Ascending aorta (tissue), 2 donors: ENCODE results near the gene R3HDM1. TPM values are rescaled to one million over a fixed set of nuclear protein-coding genes. Genes with fewer than 3 reads are reported as not detected.

Experiments used
- DNase-seq, 2 donors: peaks; one replicate each; pipeline ENCODE4 v3.0.0-alpha.2; 2019; ENCODE audit warnings: low spot score in 2 of 2
- H3K27ac ChIP-seq, 2 donors: fragments of 200-600 bp; sonication (generic); one replicate each; pipeline ENCODE4 v1.5.1; 2016 to 2017; ENCODE audit warnings: mild to moderate bottlenecking in 1 of 2
- H3K27me3 ChIP-seq: fragments of 200-600 bp; sonication (generic); one replicate; pipeline ENCODE4 v1.5.1; 2017
- H3K36me3 ChIP-seq, 2 donors: fragments of 200-600 bp; sonication (generic); one replicate each; pipeline ENCODE4 v1.5.1; 2016
- H3K4me1 ChIP-seq, 2 donors: fragments of 200-600 bp; sonication (generic); one replicate each; pipeline ENCODE4 v1.5.1; 2016 to 2017; ENCODE audit warnings: mild to moderate bottlenecking in 1 of 2
- H3K4me3 ChIP-seq, 2 donors: fragments of 200-600 bp; sonication (generic); one replicate each; pipeline ENCODE4 v1.5.1; 2016 to 2017; ENCODE audit warnings: mild to moderate bottlenecking in 1 of 2
- H3K9me3 ChIP-seq, 2 donors: fragments of 200-600 bp; sonication (generic); one replicate each; pipeline ENCODE4 v1.5.1; 2016
- CTCF ChIP-seq, 3 experiments: fragments of 200-600 bp in 2 of 3; fragments of 450-650 bp in 1 of 3; sonication (generic) in 2 of 3; IDR thresholded peaks; one replicate each; pipeline ENCODE4 v1.5.1; 2016 to 2019; ENCODE audit warnings: antibody characterized with exemption in 3 of 3, mild to moderate bottlenecking in 1 of 3, moderate library complexity in 1 of 3
- intact Hi-C: fragments of 100-400 bp; cut with DNase I; formaldehyde crosslinking; loops from one replicate; pipeline ENCODE4 v1.15.1; 2023
- total RNA-seq: library from RNA; depleted of rRNA; stranded (reverse); fragments of >200 nt; gene quantifications from one replicate; pipeline ENCODE4 v1.1.0, GENCODE V29; 2016

Gene R3HDM1
- total RNA-seq, 1 donor from 2014 or later, result 5.0 TPM

GRCh38 chr2:135685361-135685760, 154.1 kb downstream of the R3HDM1 start:
- Histone ChIP-seq H3K27ac (no peak overlapping the region), H3K4me1 (no peaks in the 10 kb centered on the region), H3K36me3 (peaks cover under 1 to 3% of the 10 kb centered on the region in 2 donors), H3K4me3 (no peak overlapping the region), H3K27me3 (no peaks in the 10 kb centered on the region), H3K9me3 (no peaks in the 10 kb centered on the region)
- no peak for DNase-seq
- TF ChIP-seq CTCF (IDR thresholded peaks at IDR 0.05), result no peak
- intact Hi-C loops, result no loop called here

GRCh38 chr2:135688978-135689377, 157.7 kb downstream of the R3HDM1 start:
- DNase-seq, result no peak
- no peak overlapping the region for H3K27ac ChIP-seq
- intact Hi-C loops, result no loop called here
- H3K4me3 ChIP-seq, result no peak overlapping the region
- no peaks in the 10 kb centered on the region for H3K4me1 ChIP-seq
- H3K9me3 ChIP-seq, result no peaks in the 10 kb centered on the region
- H3K27me3 ChIP-seq, result no peaks in the 10 kb centered on the region
- TF ChIP-seq CTCF (IDR thresholded peaks at IDR 0.05), result no peak
- no peaks in the 10 kb centered on the region for H3K36me3 ChIP-seq

GRCh38 chr2:135689679-135690078, 158.4 kb downstream of the R3HDM1 start:
- Histone ChIP-seq H3K4me1 (no peaks in the 10 kb centered on the region), H3K36me3 (no peaks in the 10 kb centered on the region), H3K27ac (no peak overlapping the region), H3K4me3 (no peak overlapping the region), H3K9me3 (no peaks in the 10 kb centered on the region), H3K27me3 (no peaks in the 10 kb centered on the region)
- intact Hi-C loops, result no loop called here
- no peak for TF ChIP-seq CTCF (IDR thresholded peaks at IDR 0.05)
- no peak for DNase-seq

GRCh38 chr2:135694711-135695110, 163.4 kb downstream of the R3HDM1 start:
- no peaks in the 10 kb centered on the region for H3K27me3 ChIP-seq
- no peaks in the 10 kb centered on the region for H3K9me3 ChIP-seq
- intact Hi-C loops, result no loop called here
- no peak overlapping the region for H3K27ac ChIP-seq
- TF ChIP-seq CTCF (IDR thresholded peaks at IDR 0.05), result no peak
- no peak overlapping the region for H3K4me3 ChIP-seq
- H3K4me1 ChIP-seq, result no peaks in the 10 kb centered on the region
- H3K36me3 ChIP-seq, result no peaks in the 10 kb centered on the region
- no peak for DNase-seq

GRCh38 chr2:135698838-135699237, 167.6 kb downstream of the R3HDM1 start:
- no peak for TF ChIP-seq CTCF (IDR thresholded peaks at IDR 0.05)
- no peak overlapping the region for H3K4me3 ChIP-seq
- intact Hi-C loops, result no loop called here
- no peaks in the 10 kb centered on the region for H3K36me3 ChIP-seq
- DNase-seq, result no peak
- no peak overlapping the region for H3K27ac ChIP-seq
- no peaks in the 10 kb centered on the region for H3K9me3 ChIP-seq
- H3K27me3 ChIP-seq, result no peaks in the 10 kb centered on the region
- no peaks in the 10 kb centered on the region for H3K4me1 ChIP-seq

- no peak overlapping the region for H3K4me3 ChIP-seq
- no peak for DNase-seq
- TF ChIP-seq CTCF (IDR thresholded peaks at IDR 0.05), result no peak
- H3K27ac ChIP-seq, result no peak overlapping the region
- no peaks in the 10 kb centered on the region for H3K36me3 ChIP-seq
- intact Hi-C loops, result no loop called here
- H3K4me1 ChIP-seq, result no peaks in the 10 kb centered on the region
- H3K9me3 ChIP-seq, result no peaks in the 10 kb centered on the region
- no peaks in the 10 kb centered on the region for H3K27me3 ChIP-seq
Observed at GRCh38 chr2:135701442-135701841, 170.2 kb downstream of the R3HDM1 start.
